Chondrocyte (in vitro differentiated cells): Measurements from ENCODE around the gene LCE1F. TPM values are rescaled to one million over a fixed set of nuclear protein-coding genes. Genes with fewer than 3 reads are reported as not detected.

Experiments used
- DNase-seq: peaks from one replicate; pipeline ENCODE4 v3.0.0; 2021; ENCODE audit warnings: mixed read lengths, low spot score
- H3K27ac Mint-ChIP-seq: one replicate; pipeline ENCODE4 v1.8.0; 2021; ENCODE audit warnings: mild to moderate bottlenecking, moderate library complexity, mixed read lengths; ENCODE audit not compliant: unreplicated experiment
- H3K27me3 Mint-ChIP-seq: 2 replicates; pipeline ENCODE4 v1.8.0; 2021; ENCODE audit warnings: low read depth, mixed read lengths
- H3K36me3 Mint-ChIP-seq: 2 replicates; pipeline ENCODE4 v1.8.0; 2021; ENCODE audit warnings: low read depth, mixed read lengths
- H3K4me1 Mint-ChIP-seq: 2 replicates; pipeline ENCODE4 v1.8.0; 2021; ENCODE audit warnings: low read depth, mild to moderate bottlenecking, mixed read lengths
- H3K4me3 Mint-ChIP-seq: one replicate; pipeline ENCODE4 v1.8.0; 2021; ENCODE audit warnings: mild to moderate bottlenecking, moderate library complexity, mixed read lengths; ENCODE audit not compliant: unreplicated experiment
- H3K9me3 Mint-ChIP-seq: 2 replicates; pipeline ENCODE4 v1.8.0; 2021; ENCODE audit warnings: low read depth, mixed read lengths
- long read RNA-seq: library from polyadenylated mRNA; stranded (forward); transcript quantifications from one replicate; pipeline ENCODE4 v2.0.0, GENCODE V29; 2021
- total RNA-seq: library from RNA; stranded (reverse); gene quantifications from 3 replicates; pipeline ENCODE4 v1.2.1, GENCODE V29; 2021
- TF ChIP-seq, protein P1 (sequence below): fragments of 200-600 bp; sonication (generic); IDR thresholded peaks from 2 replicates; pipeline ENCODE4 v1.5.0; 2021; ENCODE audit warnings: antibody characterized with exemption, mild to moderate bottlenecking, moderate library complexity

Gene LCE1F
- not detected in 3 replicates for total RNA-seq
- long read RNA-seq: 0 reads

DNA sequence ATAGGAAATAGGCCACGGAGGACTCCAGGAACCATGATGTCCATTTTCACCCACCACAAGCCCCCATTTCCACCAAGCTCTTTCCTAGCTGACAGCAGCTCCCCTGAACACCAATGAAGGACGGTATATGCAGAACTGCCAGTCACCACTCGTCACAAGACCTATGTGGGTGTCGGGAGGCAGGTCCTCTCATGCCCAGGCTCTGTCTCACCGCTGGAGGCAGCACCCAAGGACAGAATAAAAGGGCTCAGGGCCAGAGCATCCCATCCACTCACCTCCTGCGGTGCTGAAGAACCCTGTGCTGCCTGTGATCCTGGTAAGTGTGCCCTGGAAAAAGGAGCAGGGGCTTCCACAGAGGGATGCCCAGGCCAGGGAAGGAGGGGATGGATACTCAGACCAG lies at the start of gene LCE1F:
TSS of gene LCE1F (plus strand) at position 266 of the 400 bp plus-strand sequence. CDS start 1,232 bp downstream, outside the sequence.
- no peak within 1 kb of the TSS for H3K27ac Mint-ChIP-seq
- H3K4me3 Mint-ChIP-seq: no peak within 1 kb of the TSS
- peaks cover 30% of the 10 kb centered on the region for H3K9me3 Mint-ChIP-seq

DNA sequence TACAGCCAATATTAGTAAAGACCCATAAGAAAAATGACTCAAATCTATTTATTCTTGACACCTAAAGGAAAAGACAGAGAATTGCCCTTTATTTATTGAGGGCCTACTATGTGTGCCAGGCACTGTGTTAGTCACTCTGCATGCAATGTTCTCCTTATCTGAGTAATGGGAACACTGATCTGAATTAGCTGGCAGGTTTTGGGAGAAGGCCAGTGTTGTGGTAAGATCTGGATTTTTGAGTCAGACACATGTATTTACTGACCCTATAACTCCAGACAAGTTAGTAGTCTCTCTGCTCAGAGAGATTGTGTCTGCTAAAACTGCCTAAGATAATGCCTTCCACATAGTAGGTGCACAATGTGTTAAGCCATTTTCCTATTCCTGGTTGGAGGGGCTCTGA lies 49.7 kb upstream of the LCE1F start:
- no peaks in the 10 kb centered on the region for H3K36me3 Mint-ChIP-seq
- no peaks in the 10 kb centered on the region for H3K27me3 Mint-ChIP-seq
- no peak for DNase-seq
- H3K4me1 Mint-ChIP-seq: no peaks in the 10 kb centered on the region
- H3K9me3 Mint-ChIP-seq: peaks cover 9% of the 10 kb centered on the region
- no peak overlapping the region for H3K27ac Mint-ChIP-seq
- H3K4me3 Mint-ChIP-seq: no peak overlapping the region
- TF ChIP-seq, protein P1, sequence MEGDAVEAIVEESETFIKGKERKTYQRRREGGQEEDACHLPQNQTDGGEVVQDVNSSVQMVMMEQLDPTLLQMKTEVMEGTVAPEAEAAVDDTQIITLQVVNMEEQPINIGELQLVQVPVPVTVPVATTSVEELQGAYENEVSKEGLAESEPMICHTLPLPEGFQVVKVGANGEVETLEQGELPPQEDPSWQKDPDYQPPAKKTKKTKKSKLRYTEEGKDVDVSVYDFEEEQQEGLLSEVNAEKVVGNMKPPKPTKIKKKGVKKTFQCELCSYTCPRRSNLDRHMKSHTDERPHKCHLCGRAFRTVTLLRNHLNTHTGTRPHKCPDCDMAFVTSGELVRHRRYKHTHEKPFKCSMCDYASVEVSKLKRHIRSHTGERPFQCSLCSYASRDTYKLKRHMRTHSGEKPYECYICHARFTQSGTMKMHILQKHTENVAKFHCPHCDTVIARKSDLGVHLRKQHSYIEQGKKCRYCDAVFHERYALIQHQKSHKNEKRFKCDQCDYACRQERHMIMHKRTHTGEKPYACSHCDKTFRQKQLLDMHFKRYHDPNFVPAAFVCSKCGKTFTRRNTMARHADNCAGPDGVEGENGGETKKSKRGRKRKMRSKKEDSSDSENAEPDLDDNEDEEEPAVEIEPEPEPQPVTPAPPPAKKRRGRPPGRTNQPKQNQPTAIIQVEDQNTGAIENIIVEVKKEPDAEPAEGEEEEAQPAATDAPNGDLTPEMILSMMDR: no peak

More for the DNA sequence above, at the start of gene LCE1F:
- TF ChIP-seq, protein P1: no peak
- DNase-seq: no peak
- no peaks in the 10 kb centered on the region for H3K4me1 Mint-ChIP-seq
- peaks cover 2% of the 10 kb centered on the region for H3K27me3 Mint-ChIP-seq
- no peaks in the 10 kb centered on the region for H3K36me3 Mint-ChIP-seq

DNA sequence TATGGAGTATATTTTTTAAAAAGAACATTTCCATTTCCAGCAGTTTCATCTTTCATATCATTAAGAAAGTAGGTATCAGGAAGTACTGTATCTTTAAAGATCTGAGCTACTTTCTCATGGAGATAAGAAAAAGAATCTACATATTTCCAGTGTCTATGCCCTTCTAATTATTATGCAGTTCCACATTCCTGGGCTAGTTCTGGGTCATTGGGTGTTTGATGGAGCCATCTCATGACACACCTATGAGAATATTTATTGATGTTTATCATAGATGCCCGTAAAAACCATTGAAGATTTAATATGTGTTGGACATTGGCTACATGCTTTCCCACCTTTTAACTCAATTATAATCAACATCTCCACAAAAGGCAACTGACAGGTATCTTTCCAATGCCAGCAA lies 46.0 kb upstream of the LCE1F start:
- Mint-ChIP-seq H3K9me3 (peaks cover 14% of the 10 kb centered on the region), H3K4me3 (no peak overlapping the region), H3K27ac (no peak overlapping the region), H3K27me3 (no peaks in the 10 kb centered on the region), H3K4me1 (no peaks in the 10 kb centered on the region), H3K36me3 (no peaks in the 10 kb centered on the region)
- TF ChIP-seq, protein P1: no peak
- DNase-seq: no peak

DNA sequence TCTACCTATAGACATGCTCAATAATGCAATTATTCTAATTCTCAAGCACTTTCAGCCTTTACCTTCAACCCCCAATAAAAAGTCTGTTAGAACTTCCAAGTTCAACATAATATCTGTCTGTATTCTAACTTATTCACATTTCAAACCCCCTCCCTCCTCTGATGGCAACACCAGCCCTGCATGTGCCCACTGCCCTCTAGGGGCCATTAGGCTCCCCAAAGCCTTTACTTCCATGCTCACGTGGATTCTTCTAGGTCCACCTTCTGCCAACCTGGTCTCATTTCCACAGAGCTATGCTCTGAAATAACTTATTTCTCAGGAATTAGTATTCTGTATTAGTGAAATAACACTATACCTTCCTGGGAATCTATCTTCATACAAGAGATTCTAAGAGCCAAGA lies 39.3 kb upstream of the LCE1F start:
- Mint-ChIP-seq H3K27ac (no peak overlapping the region), H3K4me1 (no peaks in the 10 kb centered on the region), H3K9me3 (peaks cover 14% of the 10 kb centered on the region), H3K4me3 (no peak overlapping the region), H3K36me3 (no peaks in the 10 kb centered on the region), H3K27me3 (no peaks in the 10 kb centered on the region)
- DNase-seq: no peak
- TF ChIP-seq, protein P1: no peak

- Mint-ChIP-seq H3K27me3 (no peaks in the 10 kb centered on the region), H3K4me1 (no peaks in the 10 kb centered on the region), H3K4me3 (no peak overlapping the region), H3K9me3 (peaks cover 13% of the 10 kb centered on the region), H3K36me3 (no peaks in the 10 kb centered on the region), H3K27ac (no peak overlapping the region)
- TF ChIP-seq, protein P1: no peak
- no peak for DNase-seq
Observed at GRCh38 chr1:152737997-152738396, 36.9 kb upstream of the LCE1F start.
